ENCODE measurements around the gene TNFSF10. TPM values are rescaled to one million over a fixed set of nuclear protein-coding genes. Genes with fewer than 3 reads are reported as not detected.

Gene TNFSF10
- total and polyA plus RNA-seq, 2 experiments from 2014 or later = 13.0 to 21.3 TPM

GRCh38 chr3:172464306-172464705, 58.9 kb downstream of the TNFSF10 start:
- Histone ChIP-seq H3K79me2 (no peaks in the 10 kb centered on the region), H3K27ac (no peak overlapping the region), H3K4me1 (ENCODE audit: insufficient read depth) (no peaks in the 10 kb centered on the region), H3K4me2 (no peak overlapping the region), H2AFZ (no peak overlapping the region), H3K36me3 (replicated peaks; ENCODE audit: insufficient read depth, low read depth) (no peaks in the 10 kb centered on the region), H3K27me3 (no peaks in the 10 kb centered on the region), H4K20me1 (ENCODE audit: insufficient read depth, poor library complexity, severe bottlenecking) (no peaks in the 10 kb centered on the region), H3K9me3 (ENCODE audit: low read depth) (no peaks in the 10 kb centered on the region), H3K9me2 (replicated peaks; ENCODE audit: insufficient read depth) (no peaks in the 10 kb centered on the region), H3K4me3 (no peak overlapping the region)
- no peak for DNase-seq (ENCODE audit: low spot score)
- 88% methylated on average over 6 of the region's 6 CpGs for WGBS (ENCODE audit: low lambda C conversion rate, missing lambda C conversion rate)
- no peak for TF ChIP-seq EZH2 (IDR thresholded peaks at IDR 0.05; ENCODE audit: borderline replicate concordance)
- no peak for TF ChIP-seq CTCF (IDR thresholded peaks at IDR 0.05; ENCODE audit: poor library complexity)
- no peak for TF ChIP-seq EZH2phosphoT487 (IDR thresholded peaks at IDR 0.05; ENCODE audit: low read depth, severe bottlenecking, unreplicated experiment)

GRCh38 chr3:172461530-172462138, 61.6 kb downstream of the TNFSF10 start:
- Histone ChIP-seq H3K36me3 (replicated peaks; ENCODE audit: insufficient read depth, low read depth) (no peaks in the 10 kb centered on the region), H3K27me3 (no peaks in the 10 kb centered on the region), H4K20me1 (ENCODE audit: insufficient read depth, poor library complexity, severe bottlenecking) (no peaks in the 10 kb centered on the region), H2AFZ (no peak overlapping the region), H3K4me2 (no peak overlapping the region), H3K9me3 (ENCODE audit: low read depth) (no peaks in the 10 kb centered on the region), H3K79me2 (no peaks in the 10 kb centered on the region), H3K4me1 (ENCODE audit: insufficient read depth) (no peaks in the 10 kb centered on the region), H3K4me3 (no peak overlapping the region), H3K27ac (no peak overlapping the region), H3K9me2 (replicated peaks; ENCODE audit: insufficient read depth) (no peaks in the 10 kb centered on the region)
- 49% methylated on average over 5 of the region's 5 CpGs for WGBS (ENCODE audit: low lambda C conversion rate, missing lambda C conversion rate)
- TF ChIP-seq CTCF (IDR thresholded peaks at IDR 0.05; ENCODE audit: poor library complexity) = peak; percentile 58
- TF ChIP-seq EZH2phosphoT487 (IDR thresholded peaks at IDR 0.05; ENCODE audit: low read depth, severe bottlenecking, unreplicated experiment) = no peak
- no peak for TF ChIP-seq EZH2 (IDR thresholded peaks at IDR 0.05; ENCODE audit: borderline replicate concordance)
- peak; percentile 48 for DNase-seq (ENCODE audit: low spot score)

- Histone ChIP-seq H3K36me3 (replicated peaks; ENCODE audit: insufficient read depth, low read depth) (no peaks in the 10 kb centered on the region), H3K9me3 (ENCODE audit: low read depth) (no peaks in the 10 kb centered on the region), H2AFZ (no peak overlapping the region), H4K20me1 (ENCODE audit: insufficient read depth, poor library complexity, severe bottlenecking) (no peaks in the 10 kb centered on the region), H3K27ac (no peak overlapping the region), H3K27me3 (peaks cover 25% of the 10 kb centered on the region), H3K9me2 (replicated peaks; ENCODE audit: insufficient read depth) (no peaks in the 10 kb centered on the region), H3K79me2 (no peaks in the 10 kb centered on the region), H3K4me2 (no peak overlapping the region), H3K4me3 (no peak overlapping the region), H3K4me1 (ENCODE audit: insufficient read depth) (no peaks in the 10 kb centered on the region)
- TF ChIP-seq EZH2 (IDR thresholded peaks at IDR 0.05; ENCODE audit: borderline replicate concordance) (no peak), EZH2phosphoT487 (IDR thresholded peaks at IDR 0.05; ENCODE audit: low read depth, severe bottlenecking, unreplicated experiment) (no peak), CTCF (IDR thresholded peaks at IDR 0.05; ENCODE audit: poor library complexity) (no peak)
- DNase-seq (ENCODE audit: low spot score) = no peak
- WGBS (ENCODE audit: low lambda C conversion rate, missing lambda C conversion rate) = 94% methylated on average over 3 of the region's 3 CpGs
Observed at GRCh38 chr3:172456404-172456803, 66.8 kb downstream of the TNFSF10 start.

Small RNA genes within 50 kb of the gene (small RNA-seq; reads per million reads assigned to genes)
- not detected for gene AC007919.1

Other genes starting within 250 kb of the TNFSF10 start
- gene GHSR, start 75.0 kb downstream of the TNFSF10 start, total RNA-seq = not detected in 2 replicates
- gene GHSR, start 75.0 kb downstream of the TNFSF10 start, polyA plus RNA-seq = not detected in 2 replicates
- gene NCEH1, start 187.6 kb upstream of the TNFSF10 start, total RNA-seq = 10.4 and 10.5 TPM in 2 replicates
- gene NCEH1, start 187.6 kb upstream of the TNFSF10 start, polyA plus RNA-seq = 3.3 and 4.7 TPM in 2 replicates
- 11.2 and 16.7 TPM in 2 replicates for gene ECT2, start 227.3 kb upstream of the TNFSF10 start, total RNA-seq
- gene ECT2, start 227.3 kb upstream of the TNFSF10 start, polyA plus RNA-seq = 5.7 and 9.3 TPM in 2 replicates

Data from hepatocyte (in vitro differentiated cells).